ENCODE measurements around the gene BCL2L14. TPM values are rescaled to one million over a fixed set of nuclear protein-coding genes. Genes with fewer than 3 reads are reported as not detected.

The BCL2L14 gene
- total and polyA plus RNA-seq, 2 of the 4 experiments (the other 2 are of a cell fraction), result not detected

DNA sequence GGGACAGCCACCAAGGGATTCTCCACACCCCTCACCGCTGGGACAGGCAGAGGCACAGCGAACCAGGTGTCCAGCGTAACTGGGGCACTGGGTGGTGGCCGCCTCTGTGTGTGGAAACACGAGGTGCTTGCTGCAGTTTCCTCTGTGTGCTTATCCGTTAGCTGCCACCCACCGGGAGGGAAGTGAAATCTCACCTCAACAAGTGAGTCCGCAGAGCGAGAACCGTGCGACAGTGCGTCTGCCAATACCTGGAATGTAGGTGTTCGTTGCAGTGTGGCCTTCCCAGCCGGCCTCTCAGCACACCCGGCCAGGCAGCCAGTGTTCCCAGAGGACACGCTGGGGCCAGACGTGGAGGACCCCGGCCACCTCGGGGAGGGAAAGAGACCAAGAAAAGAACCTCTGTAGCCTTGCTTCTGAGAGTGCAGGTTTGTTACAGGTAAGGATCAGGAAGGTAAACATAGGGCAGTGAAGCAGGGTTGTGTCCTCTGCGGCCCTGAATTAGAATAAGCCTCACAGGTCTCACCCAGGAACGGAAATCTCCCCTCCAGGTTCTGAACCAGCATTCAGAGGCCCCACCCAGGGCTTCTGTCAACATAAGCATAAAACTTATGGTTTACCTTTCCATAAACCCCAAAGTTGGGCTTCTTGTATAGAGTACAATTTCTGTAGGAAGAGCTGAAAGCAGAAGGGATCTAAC, 1.5 kb downstream of the BCL2L14 start:
- intact Hi-C loops (cut with micrococcal nuclease) (no loop called here), dilution Hi-C loops (cut with HindIII; ENCODE audit: low sequenced_read_pairs, unreplicated experiment) (no loop called here), in situ Hi-C loops (cut with MboI; ENCODE audit: low sequenced_read_pairs) (no loop called here)
- Histone ChIP-seq H3K18ac (ENCODE audit: low read depth, low read length) (no peak overlapping the region), H2BK5ac (ENCODE audit: low read depth, low read length, poor library complexity, severe bottlenecking) (no peak overlapping the region), H3K9me1 (ENCODE audit: insufficient read depth, low read length) (no peaks in the 10 kb centered on the region), H3K79me1 (ENCODE audit: low read depth in 1 of 2, low read length in 2 of 2) (no peaks in the 10 kb centered on the region), H3K36me3 (ENCODE audit: control insufficient read depth, insufficient read depth, low read length) (no peaks in the 10 kb centered on the region), H3K4ac (ENCODE audit: low read depth, low read length) (no peak overlapping the region), H3K4me1 (ENCODE audit: control insufficient read depth, insufficient read depth, low read length) (no peaks in the 10 kb centered on the region), H3K4me3 (ENCODE audit: insufficient read depth, low read depth, low read length) (no peak overlapping the region), H4K8ac (ENCODE audit: low read depth in 2 of 2, low read length in 2 of 2) (no peak overlapping the region), H3K9ac (ENCODE audit: low read depth, low read length) (no peak overlapping the region), H2AFZ (replicated peaks; ENCODE audit: low read length, poor library complexity) (no peak overlapping the region), H3K9me3 (ENCODE audit: control insufficient read depth, insufficient read depth, low read length) (no peaks in the 10 kb centered on the region), H3K27ac (ENCODE audit: insufficient read depth, low read length) (no peak overlapping the region), H4K91ac (ENCODE audit: insufficient read depth, low read depth, low read length) (no peak overlapping the region), H2BK20ac (ENCODE audit: low read depth, low read length) (no peak overlapping the region), H4K5ac (ENCODE audit: low read depth, low read length) (no peak overlapping the region), H3K14ac (replicated peaks; ENCODE audit: low read depth, low read length) (no peak overlapping the region), H3K27me3 (ENCODE audit: control insufficient read depth, insufficient read depth, low read length) (peaks cover 26% of the 10 kb centered on the region), H2BK15ac (ENCODE audit: low read depth, low read length) (no peak overlapping the region), H2AK9ac (replicated peaks; ENCODE audit: low read depth, low read length, poor library complexity) (no peak overlapping the region), H3K4me2 (ENCODE audit: low read depth, low read length) (no peak overlapping the region), H2AK5ac (ENCODE audit: low read depth, low read length) (no peak overlapping the region), H4K20me1 (ENCODE audit: insufficient read depth, low read length) (no peaks in the 10 kb centered on the region), H2BK120ac (ENCODE audit: low read depth, low read length) (no peak overlapping the region), H3K23ac (ENCODE audit: low read depth, low read length) (no peak overlapping the region), H3K56ac (ENCODE audit: extremely low read depth, insufficient read depth, low read length) (no peak overlapping the region)
- WGBS, 2 experiments (ENCODE audit: extremely low coverage in 2 of 2, insufficient read length in 1 of 2), result 87% methylated on average over 4 of the region's 21 CpGs; no CpG with 5 or more reads in 1 of the 2 experiments
- TF ChIP-seq, protein P1, sequence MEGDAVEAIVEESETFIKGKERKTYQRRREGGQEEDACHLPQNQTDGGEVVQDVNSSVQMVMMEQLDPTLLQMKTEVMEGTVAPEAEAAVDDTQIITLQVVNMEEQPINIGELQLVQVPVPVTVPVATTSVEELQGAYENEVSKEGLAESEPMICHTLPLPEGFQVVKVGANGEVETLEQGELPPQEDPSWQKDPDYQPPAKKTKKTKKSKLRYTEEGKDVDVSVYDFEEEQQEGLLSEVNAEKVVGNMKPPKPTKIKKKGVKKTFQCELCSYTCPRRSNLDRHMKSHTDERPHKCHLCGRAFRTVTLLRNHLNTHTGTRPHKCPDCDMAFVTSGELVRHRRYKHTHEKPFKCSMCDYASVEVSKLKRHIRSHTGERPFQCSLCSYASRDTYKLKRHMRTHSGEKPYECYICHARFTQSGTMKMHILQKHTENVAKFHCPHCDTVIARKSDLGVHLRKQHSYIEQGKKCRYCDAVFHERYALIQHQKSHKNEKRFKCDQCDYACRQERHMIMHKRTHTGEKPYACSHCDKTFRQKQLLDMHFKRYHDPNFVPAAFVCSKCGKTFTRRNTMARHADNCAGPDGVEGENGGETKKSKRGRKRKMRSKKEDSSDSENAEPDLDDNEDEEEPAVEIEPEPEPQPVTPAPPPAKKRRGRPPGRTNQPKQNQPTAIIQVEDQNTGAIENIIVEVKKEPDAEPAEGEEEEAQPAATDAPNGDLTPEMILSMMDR (conservative IDR thresholded peaks at IDR 0.05; ENCODE audit: low read depth, low read length), result no peak
- no peak for TF ChIP-seq RAD21 (IDR thresholded peaks at IDR 0.05; ENCODE audit: low read length)
- TF ChIP-seq FOS (IDR thresholded peaks at IDR 0.05; ENCODE audit: low read depth, low read length), result no peak
- no peak for TF ChIP-seq CEBPB (IDR thresholded peaks at IDR 0.05; ENCODE audit: low read depth, low read length)
- TF ChIP-seq, protein P2, sequence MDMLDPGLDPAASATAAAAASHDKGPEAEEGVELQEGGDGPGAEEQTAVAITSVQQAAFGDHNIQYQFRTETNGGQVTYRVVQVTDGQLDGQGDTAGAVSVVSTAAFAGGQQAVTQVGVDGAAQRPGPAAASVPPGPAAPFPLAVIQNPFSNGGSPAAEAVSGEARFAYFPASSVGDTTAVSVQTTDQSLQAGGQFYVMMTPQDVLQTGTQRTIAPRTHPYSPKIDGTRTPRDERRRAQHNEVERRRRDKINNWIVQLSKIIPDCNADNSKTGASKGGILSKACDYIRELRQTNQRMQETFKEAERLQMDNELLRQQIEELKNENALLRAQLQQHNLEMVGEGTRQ (IDR thresholded peaks at IDR 0.05; ENCODE audit: low read depth, low read length), result no peak
- TF ChIP-seq NFE2L2 (IDR thresholded peaks at IDR 0.05; ENCODE audit: low read depth, low read length), result no peak
- no peak for TF ChIP-seq SMC3 (IDR thresholded peaks at IDR 0.05; ENCODE audit: low read depth, low read length)
- no peak for TF ChIP-seq MXI1 (IDR thresholded peaks at IDR 0.05; ENCODE audit: borderline replicate concordance, low read depth, low read length)
- no peak for TF ChIP-seq RCOR1 (IDR thresholded peaks at IDR 0.05; ENCODE audit: insufficient replicate concordance, low read length)
- TF ChIP-seq, protein P3, sequence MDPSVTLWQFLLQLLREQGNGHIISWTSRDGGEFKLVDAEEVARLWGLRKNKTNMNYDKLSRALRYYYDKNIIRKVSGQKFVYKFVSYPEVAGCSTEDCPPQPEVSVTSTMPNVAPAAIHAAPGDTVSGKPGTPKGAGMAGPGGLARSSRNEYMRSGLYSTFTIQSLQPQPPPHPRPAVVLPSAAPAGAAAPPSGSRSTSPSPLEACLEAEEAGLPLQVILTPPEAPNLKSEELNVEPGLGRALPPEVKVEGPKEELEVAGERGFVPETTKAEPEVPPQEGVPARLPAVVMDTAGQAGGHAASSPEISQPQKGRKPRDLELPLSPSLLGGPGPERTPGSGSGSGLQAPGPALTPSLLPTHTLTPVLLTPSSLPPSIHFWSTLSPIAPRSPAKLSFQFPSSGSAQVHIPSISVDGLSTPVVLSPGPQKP (IDR thresholded peaks at IDR 0.05; ENCODE audit: borderline replicate concordance, low read depth, low read length), result no peak
- no peak for TF ChIP-seq POLR2A (IDR thresholded peaks at IDR 0.05; ENCODE audit: low read depth, low read length)
- no peak for TF ChIP-seq RFX5 (IDR thresholded peaks at IDR 0.05; ENCODE audit: low read depth, low read length)
- no peak for TF ChIP-seq CHD1 (IDR thresholded peaks at IDR 0.05; ENCODE audit: low read depth, low read length)
- TF ChIP-seq MAFK (IDR thresholded peaks at IDR 0.05; ENCODE audit: low read depth, low read length), result no peak
- POLR2A ChIA-PET (ENCODE audit: unreplicated experiment), result no interaction called here
- ATAC-seq (ENCODE audit: low read depth), result no peak
- no peak for DNase-seq
- BruUV-seq (replicated peaks), result no TSS peak
- CTCF ChIA-PET, result interaction anchor here (2.4 kb wide), 1 partner anchor 10 kb away, joined by 9 read pairs; no protein-coding TSS in a partner anchor
